GM18519 (cell line): ENCODE results near the gene FMNL1.

Experiments
- ATAC-seq: cut with Tn5 transposase; IDR thresholded peaks from one replicate; pipeline ENCODE4 v1.9.1; 2021; ENCODE audit warnings: mild to moderate bottlenecking, moderate library complexity; ENCODE audit not compliant: unreplicated experiment, low FRiP score

FMNL1 gene

DNA sequence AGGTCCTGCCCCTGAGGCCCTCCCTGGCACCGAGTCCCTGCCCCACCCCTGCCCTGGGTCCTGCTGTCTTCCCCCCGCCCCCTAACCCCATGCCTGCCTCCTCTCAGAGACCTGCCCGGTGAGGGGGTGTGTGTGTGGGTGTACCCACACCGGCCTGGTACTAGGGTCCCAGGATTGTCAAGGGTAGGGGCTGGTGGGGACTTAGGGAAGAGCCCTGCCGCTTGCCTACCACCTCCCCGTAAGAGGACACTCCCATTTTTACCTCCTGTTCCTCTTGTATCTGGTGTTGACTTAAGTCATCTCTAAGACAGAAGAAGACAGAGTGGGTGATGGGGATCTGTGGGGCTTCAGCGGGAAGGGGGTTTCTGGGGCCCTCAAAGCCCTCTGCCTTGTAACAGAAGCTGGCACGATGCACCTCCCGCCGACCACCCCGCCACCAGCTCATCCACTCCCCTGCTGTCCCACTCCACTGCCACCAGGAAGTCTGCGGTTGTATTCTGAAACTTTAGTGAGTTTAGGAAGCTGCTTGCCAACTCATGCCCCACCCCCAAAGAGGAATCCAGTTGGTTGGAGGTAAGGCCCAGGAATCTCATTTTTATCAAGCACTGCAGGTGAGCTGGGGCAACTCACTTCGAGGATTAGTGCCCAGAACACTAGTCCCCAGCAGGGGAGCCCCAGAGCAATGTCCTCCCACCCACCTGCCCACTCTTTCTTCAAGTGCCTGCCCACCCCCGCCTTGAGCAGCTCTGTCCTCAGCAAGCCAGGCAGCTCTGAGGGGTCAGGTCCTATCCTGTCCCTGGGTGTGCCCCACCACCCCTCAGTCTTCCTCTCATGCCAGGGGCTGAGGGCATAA lies 34.7 kb downstream of the FMNL1 start:
- ATAC-seq, result no peak

DNA sequence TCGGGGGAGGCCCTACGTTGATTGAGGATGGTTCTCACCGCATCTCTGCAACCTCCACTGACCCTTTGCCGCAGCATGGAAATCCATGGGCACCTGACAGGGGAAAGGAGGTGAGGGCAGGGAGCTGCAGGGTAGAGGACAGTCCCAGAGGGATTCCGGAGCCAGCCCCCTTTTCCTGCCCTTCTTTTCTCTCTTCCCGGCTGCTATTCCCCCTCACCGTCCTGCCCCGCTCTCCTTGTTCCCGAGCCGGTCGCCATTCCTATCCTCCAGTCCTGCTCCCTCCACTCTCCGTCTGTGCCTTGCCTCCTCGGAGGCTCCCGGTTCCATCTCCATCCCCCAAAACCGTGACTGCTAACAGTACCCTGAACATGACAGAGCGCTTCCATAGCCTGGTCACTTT lies 35.4 kb downstream of the FMNL1 start:
- ATAC-seq, result no peak

DNA sequence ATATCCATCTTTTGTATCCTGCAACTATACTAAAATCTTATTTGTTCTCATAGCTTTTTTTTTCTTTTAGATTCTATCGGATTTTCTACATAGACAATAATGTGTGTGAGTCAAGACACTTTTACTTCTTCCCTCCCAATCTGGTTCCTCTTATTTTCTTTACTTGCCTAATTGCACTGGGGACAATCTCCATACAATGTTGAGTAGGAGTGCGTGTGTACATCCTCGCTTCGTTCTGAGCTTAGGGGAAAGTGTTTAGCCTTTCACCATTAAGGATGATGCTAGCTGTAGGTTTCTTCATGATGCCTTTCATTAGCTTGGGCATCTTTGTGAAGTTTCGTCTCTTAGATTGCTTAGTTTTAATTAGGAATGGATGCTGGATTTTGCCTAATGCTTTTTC lies 37.3 kb downstream of the FMNL1 start:
- ATAC-seq, result no peak

DNA sequence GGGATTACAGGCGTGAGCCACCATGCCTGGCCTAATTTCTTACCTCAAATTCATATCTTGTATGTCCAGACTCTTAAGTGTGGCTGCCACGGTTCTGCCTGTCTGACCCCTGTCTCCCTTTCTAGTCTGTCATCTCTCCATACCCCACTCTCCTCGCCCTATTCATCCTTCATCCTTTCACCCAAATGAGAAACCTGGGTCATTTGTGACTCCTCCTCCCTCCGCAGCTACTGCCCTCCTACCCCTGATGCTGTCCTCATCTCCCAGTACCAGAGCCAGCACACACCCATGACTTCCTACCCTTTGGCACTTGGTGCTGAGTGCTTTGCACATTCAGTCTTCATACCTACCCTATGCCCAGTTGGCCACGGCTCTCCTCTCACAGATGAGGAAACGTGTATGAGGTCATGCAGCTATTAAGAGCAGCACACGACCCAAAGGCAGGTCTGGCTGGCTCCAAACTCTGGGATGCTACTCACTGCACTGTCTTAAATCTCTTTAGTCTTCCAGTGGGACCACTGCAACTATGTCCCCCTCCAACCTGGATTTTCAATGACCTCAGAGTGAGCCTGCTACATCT lies 38.6 kb downstream of the FMNL1 start:
- ATAC-seq, result no peak

DNA sequence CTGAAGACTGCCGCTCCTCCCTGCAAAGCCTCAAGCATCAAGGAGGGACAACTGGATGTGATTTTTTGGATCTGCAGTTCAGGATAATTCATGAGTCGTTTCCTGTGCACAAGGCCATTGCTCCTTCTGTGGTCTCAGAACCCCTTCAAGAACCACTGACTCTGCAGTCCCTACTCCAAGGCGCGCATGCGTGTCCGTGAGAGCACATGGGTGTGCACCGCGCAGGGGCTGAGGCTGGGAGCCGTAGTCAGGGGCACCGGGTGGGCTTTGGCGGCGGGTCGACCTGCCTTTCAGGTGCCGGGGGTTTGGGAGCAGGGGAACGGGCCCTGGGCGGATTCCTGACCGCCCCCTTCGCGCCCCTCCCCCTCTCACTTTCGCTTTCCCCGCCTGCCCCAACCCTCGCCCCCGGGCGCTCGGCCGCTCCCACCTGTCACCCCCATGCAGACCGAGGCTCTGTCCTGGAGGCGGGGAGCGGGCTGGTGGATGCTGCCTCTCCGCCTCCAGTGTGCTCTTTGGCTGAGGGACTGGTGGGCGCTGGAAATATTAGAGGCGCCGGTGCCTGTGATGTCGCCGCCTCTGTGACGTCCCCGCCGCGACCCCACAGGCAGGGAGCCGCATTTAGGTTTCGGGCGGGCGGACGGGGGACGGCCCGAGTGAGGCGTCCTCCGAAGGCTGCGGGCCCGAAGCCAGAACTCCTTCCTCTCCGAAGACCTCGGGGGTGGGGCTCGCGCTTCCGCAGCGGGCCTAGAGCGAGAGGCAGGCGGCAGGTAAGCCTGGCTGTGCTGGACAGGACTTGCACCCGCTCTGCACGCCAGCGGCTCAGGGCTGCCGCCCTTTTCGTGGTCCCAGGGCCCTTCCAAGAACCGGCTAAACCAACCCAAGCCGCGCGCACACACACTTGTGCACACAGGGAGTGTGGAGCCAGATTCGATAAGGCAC lies 40.2 kb downstream of the FMNL1 start, which contains the start of gene SPATA32:
TSS of gene SPATA32 (minus strand) at position 518 of the 939 bp plus-strand sequence. CDS start at position 440, 78 bp downstream.
- no peak for ATAC-seq

DNA sequence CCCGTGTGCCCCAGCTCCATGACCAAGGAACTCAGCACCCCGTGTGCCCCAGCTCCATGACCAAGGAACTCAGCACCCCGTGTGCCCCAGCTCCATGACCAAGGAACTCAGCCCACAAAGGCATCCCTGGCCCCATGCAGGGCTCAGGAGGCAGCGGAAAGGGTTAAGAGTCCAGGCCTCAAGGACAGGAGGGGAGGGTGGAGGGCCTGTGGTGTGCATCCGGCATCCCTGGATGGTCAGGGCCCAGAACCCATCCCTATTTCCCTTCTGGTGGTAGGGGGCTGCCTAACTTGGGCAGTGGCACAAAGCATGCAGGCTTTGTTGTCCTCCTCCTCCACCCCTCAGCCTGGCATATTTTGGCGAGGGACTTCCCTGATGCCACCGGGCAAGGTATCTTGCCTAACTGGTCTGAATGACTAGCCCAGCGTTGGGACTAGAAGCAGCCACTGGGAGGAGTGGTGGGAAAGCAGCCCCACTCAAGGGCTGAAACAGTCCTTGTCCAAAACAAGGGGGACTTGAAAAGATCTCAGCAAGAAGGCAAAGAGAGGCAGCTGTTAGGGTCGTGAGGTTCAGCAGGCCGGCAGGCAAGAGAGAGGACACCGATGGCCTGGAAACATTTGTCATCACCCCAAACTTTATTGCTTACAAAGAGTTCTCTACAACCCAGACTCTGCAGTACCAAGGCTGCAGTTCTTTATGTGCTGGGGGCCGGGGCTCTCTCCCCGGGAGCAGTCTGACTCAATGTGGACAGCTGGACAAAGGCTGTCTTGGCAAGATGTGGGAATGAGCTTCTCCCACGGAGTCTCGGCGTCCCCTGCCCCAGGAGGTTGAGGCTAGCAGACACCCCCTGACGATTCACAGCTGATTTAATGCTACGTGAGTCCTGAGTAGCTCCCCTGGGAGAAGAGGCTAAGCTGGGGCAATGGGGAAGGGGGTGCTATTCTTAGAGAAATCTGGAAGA lies 41.1 kb downstream of the FMNL1 start:
- ATAC-seq, result no peak

DNA sequence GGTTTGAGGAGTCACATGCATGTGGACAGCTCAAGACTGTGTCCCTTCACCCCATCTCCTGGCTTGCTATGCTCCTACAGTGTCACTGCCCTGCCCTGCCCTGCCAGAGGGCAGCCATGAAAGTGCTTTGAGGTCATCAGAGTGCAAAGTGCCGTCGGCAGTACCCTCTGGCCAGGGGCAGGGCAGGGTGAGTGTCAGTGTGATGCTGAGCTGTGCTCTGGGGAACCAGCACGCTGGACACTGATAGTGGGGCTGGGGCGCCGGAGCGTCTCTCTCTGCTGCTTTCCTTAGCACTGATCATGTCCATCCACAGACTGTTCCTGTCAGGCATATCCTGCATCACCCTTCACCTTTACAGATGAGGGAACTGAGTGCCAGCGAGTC lies 41.8 kb downstream of the FMNL1 start:
- ATAC-seq, result no peak

DNA sequence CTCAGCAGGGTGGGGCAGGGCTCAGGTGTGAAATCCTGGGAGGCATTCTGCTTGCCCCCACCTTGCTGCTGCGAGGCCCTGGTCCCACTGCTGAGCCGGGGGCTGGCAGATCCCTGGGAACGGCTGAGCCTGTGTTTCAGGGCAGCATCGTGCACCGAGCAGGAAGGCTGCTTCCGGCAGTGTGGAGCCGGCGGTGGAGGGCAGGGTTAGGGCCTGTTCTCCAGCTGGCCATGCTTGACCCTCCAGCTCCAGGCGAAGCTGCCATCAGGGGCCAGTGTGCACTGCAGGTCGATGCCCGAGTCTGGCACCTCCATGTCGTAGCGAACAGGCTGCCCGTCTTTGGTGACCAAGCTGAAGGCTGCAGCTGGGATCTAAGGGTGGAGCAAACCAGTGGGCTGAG lies 42.7 kb downstream of the FMNL1 start:
- ATAC-seq, result no peak

DNA sequence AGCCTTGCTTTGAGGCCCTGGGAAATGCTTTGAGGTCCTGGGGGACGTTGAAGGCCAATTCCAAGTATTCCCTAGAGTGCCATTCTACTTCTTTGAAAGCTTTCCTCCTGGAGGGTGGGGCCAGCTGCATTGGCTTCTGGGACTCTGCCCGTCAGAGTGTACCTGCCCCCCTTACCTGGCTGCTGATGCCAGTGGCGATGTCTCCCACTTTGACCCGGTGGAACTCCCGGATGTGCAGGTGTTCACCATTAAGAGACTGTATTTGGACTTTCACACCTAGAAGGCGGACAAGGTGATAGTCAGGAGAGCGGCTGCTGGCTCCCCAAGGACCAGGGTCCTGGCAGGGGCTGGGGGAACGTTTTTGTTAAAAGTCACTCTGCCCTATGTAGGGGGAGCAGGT lies 43.3 kb downstream of the FMNL1 start:
- ATAC-seq, result no peak

DNA sequence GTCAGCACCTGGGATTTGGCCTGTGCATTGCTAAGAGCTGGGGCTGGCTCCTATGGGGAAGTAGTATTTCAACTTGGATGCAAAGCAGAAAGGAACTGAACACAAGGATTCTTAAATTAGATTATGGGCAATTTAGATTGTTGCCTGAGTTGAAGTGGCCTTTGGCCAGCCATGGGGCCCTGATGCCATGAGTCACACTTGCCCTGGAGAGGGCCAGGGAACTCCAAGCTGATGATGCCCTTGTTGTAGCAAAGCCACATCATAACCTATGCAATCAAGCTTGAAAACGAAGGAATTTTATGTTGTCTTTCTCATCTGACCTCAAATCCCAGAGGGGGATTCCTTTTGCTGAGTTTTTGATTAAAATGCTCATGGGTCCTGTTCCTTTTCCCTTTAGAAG lies 44.1 kb downstream of the FMNL1 start:
- ATAC-seq, result no peak

DNA sequence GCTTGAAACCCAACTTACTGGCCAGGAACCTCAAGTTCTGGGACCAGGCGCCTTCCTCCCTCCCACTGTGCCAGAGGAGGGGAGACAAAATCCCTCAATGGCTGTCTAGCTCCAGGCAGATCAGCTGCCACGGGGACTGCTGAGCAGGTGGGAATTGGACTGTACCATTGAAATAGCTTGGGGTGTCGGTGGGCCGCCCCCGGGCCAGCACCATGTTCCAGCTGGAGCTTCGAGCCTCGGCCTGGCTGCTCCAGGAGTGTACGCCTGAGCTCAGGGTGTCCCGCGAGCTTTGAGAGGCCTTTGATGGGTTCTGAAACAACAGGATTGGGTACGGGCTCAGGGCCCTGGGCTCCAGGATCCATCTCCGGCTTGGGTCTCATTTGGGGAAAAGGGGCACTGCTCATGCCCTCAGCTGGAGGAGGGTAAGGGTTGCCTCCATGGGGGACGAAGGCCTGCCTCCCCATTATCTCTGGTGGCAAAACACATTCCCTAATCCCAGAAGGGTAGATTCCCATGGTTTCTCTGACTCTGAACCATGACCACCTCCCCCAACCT lies 44.8 kb downstream of the FMNL1 start:
- no peak for ATAC-seq

DNA sequence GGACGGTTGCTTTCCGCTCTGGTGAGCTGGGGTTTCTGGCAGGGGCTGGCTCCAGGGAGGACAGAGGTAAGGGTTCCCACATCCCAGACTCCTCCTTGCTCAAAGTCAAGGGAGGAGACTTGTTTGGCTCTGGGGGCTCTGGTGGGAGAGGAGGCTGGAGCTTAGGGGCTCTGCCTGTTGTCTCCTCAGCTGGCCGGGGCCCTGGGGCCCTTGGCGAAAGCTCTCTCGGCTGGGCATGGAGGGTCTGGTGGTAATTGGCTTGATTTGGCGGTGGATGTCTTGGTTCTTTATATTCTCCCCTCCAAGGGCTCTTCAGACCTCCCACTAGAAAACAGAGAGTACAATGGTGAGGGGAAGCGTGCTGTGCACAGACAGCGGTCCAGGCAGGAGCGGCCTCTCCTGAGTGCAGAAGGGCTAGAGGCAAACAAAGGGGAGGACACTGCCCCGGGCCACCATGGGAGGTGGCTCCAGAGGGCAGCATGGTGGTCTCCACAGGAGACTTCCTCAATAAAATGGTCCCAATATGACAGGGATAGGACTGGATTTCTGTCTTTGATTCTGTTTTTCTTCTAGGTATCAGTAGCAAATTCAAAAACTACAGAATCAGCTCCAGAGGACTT lies 45.9 kb downstream of the FMNL1 start:
- no peak for ATAC-seq

DNA sequence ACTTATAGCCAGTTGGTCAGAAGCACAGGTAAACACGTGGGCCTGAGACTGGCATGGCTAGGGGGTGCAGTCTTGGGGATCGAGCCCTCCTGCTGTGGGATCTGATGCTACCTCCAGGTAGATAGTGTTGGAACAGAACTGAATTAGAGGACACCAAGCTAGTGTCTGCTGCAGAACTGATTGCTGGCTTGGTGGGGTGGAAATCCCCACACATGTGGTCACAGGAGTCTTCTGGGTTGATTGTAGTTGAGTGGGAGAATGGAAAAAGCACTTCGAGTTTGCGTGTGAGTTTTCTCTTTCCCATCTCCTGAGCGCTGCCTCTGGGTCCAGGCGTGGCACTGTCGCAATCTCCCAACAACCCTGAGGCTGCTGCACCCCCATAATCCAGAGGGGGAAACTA lies 48.2 kb downstream of the FMNL1 start:
- ATAC-seq, result no peak

DNA sequence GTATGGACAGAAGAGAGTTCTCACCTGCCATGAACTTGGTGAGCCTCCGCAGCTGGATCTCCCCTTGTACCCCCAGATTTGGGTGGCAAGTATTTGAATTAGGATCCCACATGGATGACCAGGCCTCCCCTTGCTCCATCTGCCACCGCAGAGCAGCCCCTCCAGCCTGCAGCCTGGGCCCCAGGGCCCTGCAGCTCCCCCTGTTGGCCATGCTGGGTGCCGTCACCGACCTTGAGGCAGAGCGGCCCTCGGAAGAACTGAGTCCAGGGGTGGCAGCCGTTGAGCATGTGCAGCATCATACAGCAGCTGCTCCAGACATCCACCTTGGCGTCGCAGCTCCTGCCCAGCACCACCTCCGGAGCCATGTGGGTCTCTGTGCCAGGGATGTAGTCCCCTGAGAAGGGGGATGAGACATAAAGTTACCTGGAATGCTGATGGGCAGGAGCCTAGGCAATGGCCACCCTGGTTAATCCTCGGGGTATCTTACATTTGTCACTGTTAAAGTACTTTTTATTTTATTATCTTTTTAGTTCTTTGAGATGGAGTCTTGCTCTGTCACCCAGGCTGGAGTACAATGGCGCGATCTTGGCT lies 49.2 kb downstream of the FMNL1 start:
- no peak for ATAC-seq

DNA sequence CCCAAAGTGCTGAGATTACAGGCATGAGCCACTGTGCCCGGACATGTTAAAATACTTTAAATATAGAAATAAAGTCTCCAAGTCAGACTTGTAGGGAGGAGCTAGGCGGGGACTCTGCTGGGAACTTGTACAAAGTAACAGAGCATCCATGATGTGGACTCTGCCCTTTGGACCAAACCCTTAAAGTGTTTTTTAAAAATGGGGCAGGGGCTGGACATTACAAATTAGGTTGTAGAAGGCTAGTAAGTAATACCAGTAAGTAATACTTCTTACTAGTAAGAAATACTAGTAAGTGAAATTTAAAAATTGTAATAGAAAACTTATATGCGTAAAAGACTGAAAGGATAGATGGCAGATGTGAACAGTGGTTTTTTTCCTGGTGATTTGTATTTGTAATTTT lies 49.9 kb downstream of the FMNL1 start:
- ATAC-seq, result no peak

DNA sequence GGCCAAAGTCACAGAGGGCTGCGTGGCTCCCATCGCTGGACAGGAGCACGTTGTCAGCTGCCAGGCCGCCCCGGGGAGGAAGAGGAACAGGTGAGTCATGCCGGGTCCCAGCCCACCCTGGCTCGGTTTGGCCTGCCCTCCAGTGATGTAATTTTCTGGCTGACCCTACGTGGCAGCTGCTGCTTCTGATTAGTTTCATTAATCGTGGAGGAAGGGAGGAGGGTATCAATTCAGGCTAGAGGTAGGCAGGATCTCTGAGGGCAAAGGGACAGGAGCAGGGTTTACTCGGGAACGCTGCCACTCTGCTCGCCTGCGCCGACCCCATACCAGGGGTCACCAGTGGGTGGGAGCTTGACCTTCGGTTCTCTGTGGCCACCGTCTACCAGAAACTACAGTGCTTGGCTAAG lies 51.9 kb downstream of the FMNL1 start:
- ATAC-seq, result no peak

DNA sequence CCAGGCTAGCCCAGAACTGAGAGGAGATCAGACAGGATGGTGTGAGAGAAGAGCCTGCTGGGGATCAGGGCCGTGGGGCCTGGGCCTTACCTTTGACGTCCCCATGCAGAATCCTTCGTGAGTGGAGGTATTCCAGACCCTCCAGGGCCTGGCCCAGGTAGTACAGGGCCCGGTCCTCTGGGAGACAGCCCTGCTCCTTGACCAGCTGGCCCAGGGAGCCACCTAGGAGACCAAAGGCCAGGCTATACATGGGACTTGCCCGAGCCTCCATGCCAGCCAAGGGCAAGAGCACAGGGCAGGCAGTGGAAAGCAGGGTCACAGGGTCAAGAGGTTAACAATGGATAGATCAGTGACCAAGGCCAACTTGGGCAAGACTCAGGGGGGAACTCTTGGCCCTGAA lies 52.3 kb downstream of the FMNL1 start:
- no peak for ATAC-seq

DNA sequence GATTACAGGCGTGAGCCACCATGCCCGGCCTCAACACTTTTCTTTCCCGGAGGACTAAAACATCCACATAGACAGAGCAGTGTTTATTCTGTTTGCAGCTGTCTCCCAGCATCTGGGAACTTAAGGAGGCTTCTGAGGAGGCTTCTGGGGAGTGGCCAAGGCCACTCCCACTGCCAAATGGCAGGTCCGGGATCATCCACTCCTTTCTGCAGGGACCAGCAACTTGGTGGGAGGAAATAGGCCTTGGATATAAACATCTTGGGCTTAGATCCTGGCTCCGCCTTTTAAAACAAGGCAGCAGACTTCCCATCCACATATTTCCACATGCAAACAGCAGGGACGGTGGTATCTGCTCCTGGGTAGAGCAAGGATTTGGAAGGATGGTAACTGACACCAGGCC lies 54.3 kb downstream of the FMNL1 start:
- no peak for ATAC-seq
